Tibial nerve (tissue), 4 donors: ENCODE results near the gene AIG1.

ENCODE experiments used
- EP300 ChIP-seq, 2 donors: sonication (generic); formaldehyde crosslinking; IDR thresholded peaks; one replicate each; pipeline ENCODE4 v1.6.1; 2017; ENCODE audit warnings: antibody characterized with exemption in 2 of 2, mild to moderate bottlenecking in 1 of 2
- POLR2A ChIP-seq, 2 donors: fragments of 450-650 bp; IDR thresholded peaks; one replicate each; pipeline ENCODE4 v1.6.1; 2017; ENCODE audit warnings: antibody characterized with exemption in 2 of 2, mild to moderate bottlenecking in 2 of 2, moderate library complexity in 2 of 2
- TF ChIP-seq, protein P1 (sequence below), 5 experiments: fragments of 200-600 bp in 3 of 5; fragments of 450-650 bp in 2 of 5; sonication (generic) in 3 of 5; IDR thresholded peaks; one replicate each; pipeline ENCODE4 v1.5.1; 2016 to 2019; ENCODE audit warnings: antibody characterized with exemption in 5 of 5, mild to moderate bottlenecking in 3 of 5, moderate library complexity in 2 of 5

DNA sequence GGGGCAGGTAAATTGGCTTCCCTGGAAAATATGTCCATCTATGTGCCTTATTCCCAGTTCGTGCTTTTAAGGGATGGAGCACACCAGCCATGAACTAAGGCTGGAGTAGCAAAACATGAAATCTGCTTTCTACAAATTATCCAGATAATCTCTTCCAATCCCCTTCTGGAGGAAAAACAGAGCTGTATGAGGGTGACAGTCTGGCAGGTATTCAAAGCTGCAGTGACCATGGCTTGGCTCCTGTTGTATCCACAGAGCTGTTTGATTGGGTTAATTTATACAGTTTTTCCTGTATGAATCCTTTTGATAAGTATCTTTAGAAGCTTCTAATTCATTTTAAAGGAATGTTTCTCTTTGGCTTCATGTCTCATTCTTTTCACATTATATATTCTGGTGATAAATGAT, 144.4 kb downstream of the AIG1 start:
- TF ChIP-seq POLR2A (IDR thresholded peaks at IDR 0.05) (no peak), EP300 (IDR thresholded peaks at IDR 0.05) (no peak)
- TF ChIP-seq, protein P1, sequence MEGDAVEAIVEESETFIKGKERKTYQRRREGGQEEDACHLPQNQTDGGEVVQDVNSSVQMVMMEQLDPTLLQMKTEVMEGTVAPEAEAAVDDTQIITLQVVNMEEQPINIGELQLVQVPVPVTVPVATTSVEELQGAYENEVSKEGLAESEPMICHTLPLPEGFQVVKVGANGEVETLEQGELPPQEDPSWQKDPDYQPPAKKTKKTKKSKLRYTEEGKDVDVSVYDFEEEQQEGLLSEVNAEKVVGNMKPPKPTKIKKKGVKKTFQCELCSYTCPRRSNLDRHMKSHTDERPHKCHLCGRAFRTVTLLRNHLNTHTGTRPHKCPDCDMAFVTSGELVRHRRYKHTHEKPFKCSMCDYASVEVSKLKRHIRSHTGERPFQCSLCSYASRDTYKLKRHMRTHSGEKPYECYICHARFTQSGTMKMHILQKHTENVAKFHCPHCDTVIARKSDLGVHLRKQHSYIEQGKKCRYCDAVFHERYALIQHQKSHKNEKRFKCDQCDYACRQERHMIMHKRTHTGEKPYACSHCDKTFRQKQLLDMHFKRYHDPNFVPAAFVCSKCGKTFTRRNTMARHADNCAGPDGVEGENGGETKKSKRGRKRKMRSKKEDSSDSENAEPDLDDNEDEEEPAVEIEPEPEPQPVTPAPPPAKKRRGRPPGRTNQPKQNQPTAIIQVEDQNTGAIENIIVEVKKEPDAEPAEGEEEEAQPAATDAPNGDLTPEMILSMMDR (IDR thresholded peaks at IDR 0.05) = no peak
